HL-60 (cell line): ENCODE data around the gene AOPEP.

Source experiments
- DNase-seq, 2 experiments: peaks; one replicate each; pipeline ENCODE4 v3.0.0-alpha.2; 2010 to 2020; ENCODE audit warnings: low read depth in 1 of 2, low spot score in 1 of 2
- H3K27ac ChIP-seq: fragments of 250-450 bp; sonication (Bioruptor Pico); replicated peaks from 2 replicates; pipeline ENCODE4 v1.5.1; 2020; ENCODE audit warnings: mild to moderate bottlenecking, moderate library complexity
- H3K27me3 ChIP-seq: fragments of 250-450 bp; sonication (Bioruptor Pico); 2 replicates; pipeline ENCODE4 v1.5.1; 2021; ENCODE audit warnings: mild to moderate bottlenecking, moderate library complexity; ENCODE audit not compliant: insufficient read depth, poor library complexity, severe bottlenecking
- H3K4me3 ChIP-seq: replicated peaks from 2 replicates; pipeline ENCODE4 v1.5.1; 2011; ENCODE audit warnings: mild to moderate bottlenecking, control low read depth, low read length; ENCODE audit not compliant: insufficient read depth
- CTCF ChIP-seq: IDR thresholded peaks from one replicate; pipeline ENCODE4 v1.5.1; 2011; ENCODE audit warnings: low read length, control low read depth, inconsistent platforms; ENCODE audit not compliant: insufficient read depth
- GABPA ChIP-seq: IDR thresholded peaks from 2 replicates; pipeline ENCODE4 v1.6.1; 2012; ENCODE audit warnings: low read depth
- POLR2AphosphoS5 ChIP-seq: IDR thresholded peaks from 2 replicates; pipeline ENCODE4 v1.6.1; 2012; ENCODE audit warnings: low read depth
- REST ChIP-seq: IDR thresholded peaks from 2 replicates; pipeline ENCODE4 v1.6.1; 2012; ENCODE audit warnings: low read depth; ENCODE audit not compliant: insufficient replicate concordance
- SPI1 ChIP-seq: IDR thresholded peaks from 2 replicates; pipeline ENCODE4 v1.6.1; 2012; ENCODE audit warnings: low read depth, mild to moderate bottlenecking, borderline replicate concordance

Gene AOPEP

GRCh38 chr9:95035846-95036245 is 309.3 kb downstream of the AOPEP start:
- DNase-seq: no peak

GRCh38 chr9:95036676-95037075 is 310.2 kb downstream of the AOPEP start:
- TF ChIP-seq REST (no peak), CTCF (no peak), GABPA (no peak), SPI1 (no peak), POLR2AphosphoS5 (no peak)
- no peak for DNase-seq
- no peaks in the 10 kb centered on the region for H3K27me3 ChIP-seq
- no peak overlapping the region for H3K4me3 ChIP-seq
- H3K27ac ChIP-seq: no peak overlapping the region

More at GRCh38 chr9:95035846-95036245, 309.3 kb downstream of the AOPEP start:
- Histone ChIP-seq H3K27me3 (no peaks in the 10 kb centered on the region), H3K27ac (no peak overlapping the region), H3K4me3 (no peak overlapping the region)
- no peak for TF ChIP-seq POLR2AphosphoS5
- no peak for TF ChIP-seq REST
- TF ChIP-seq GABPA: no peak
- TF ChIP-seq CTCF: no peak
- TF ChIP-seq SPI1: no peak

GRCh38 chr9:95037789-95038521 is 311.5 kb downstream of the AOPEP start:
- no peak overlapping the region for H3K4me3 ChIP-seq
- TF ChIP-seq CTCF (no peak), GABPA (no peak), REST (no peak), SPI1 (no peak), POLR2AphosphoS5 (no peak)
- no peak overlapping the region for H3K27ac ChIP-seq
- no peak for DNase-seq
- H3K27me3 ChIP-seq: no peaks in the 10 kb centered on the region
